Measurements from ENCODE around the gene AMMECR1.

The AMMECR1 gene

GRCh38 chrX:110268886-110269285 lies 49.0 kb downstream of the AMMECR1 start:
- peak; percentile 2 for DNase-seq (ENCODE audit: low read depth)
- H3K4me3 ChIP-seq (ENCODE audit: low read depth, low read length) = no peak overlapping the region
- TF ChIP-seq MYC (IDR thresholded peaks at IDR 0.05; ENCODE audit: low read depth, low read length) (no peak), POLR2A (IDR thresholded peaks at IDR 0.05; ENCODE audit: extremely low read depth, insufficient read length) (no peak), CTCF (IDR thresholded peaks at IDR 0.05; ENCODE audit: low read depth, low read length) (no peak), MAX (IDR thresholded peaks at IDR 0.05; ENCODE audit: low read depth, low read length) (no peak)

GRCh38 chrX:110268395-110268794 lies 49.5 kb downstream of the AMMECR1 start:
- DNase-seq (ENCODE audit: low read depth) = no peak
- H3K4me3 ChIP-seq (ENCODE audit: low read depth, low read length) = no peak overlapping the region
- TF ChIP-seq CTCF (IDR thresholded peaks at IDR 0.05; ENCODE audit: low read depth, low read length) (no peak), MYC (IDR thresholded peaks at IDR 0.05; ENCODE audit: low read depth, low read length) (no peak), POLR2A (IDR thresholded peaks at IDR 0.05; ENCODE audit: extremely low read depth, insufficient read length) (no peak), MAX (IDR thresholded peaks at IDR 0.05; ENCODE audit: low read depth, low read length) (no peak)

GRCh38 chrX:110267874-110268273 lies 50.0 kb downstream of the AMMECR1 start:
- H3K4me3 ChIP-seq (ENCODE audit: low read depth, low read length) = no peak overlapping the region
- no peak for DNase-seq (ENCODE audit: low read depth)
- no peak for TF ChIP-seq MAX (IDR thresholded peaks at IDR 0.05; ENCODE audit: low read depth, low read length)
- TF ChIP-seq CTCF (IDR thresholded peaks at IDR 0.05; ENCODE audit: low read depth, low read length) = no peak
- no peak for TF ChIP-seq MYC (IDR thresholded peaks at IDR 0.05; ENCODE audit: low read depth, low read length)
- TF ChIP-seq POLR2A (IDR thresholded peaks at IDR 0.05; ENCODE audit: extremely low read depth, insufficient read length) = no peak

- DNase-seq (ENCODE audit: low read depth) = no peak
- H3K4me3 ChIP-seq (ENCODE audit: low read depth, low read length) = no peak overlapping the region
- TF ChIP-seq MAX (IDR thresholded peaks at IDR 0.05; ENCODE audit: low read depth, low read length) (no peak), MYC (IDR thresholded peaks at IDR 0.05; ENCODE audit: low read depth, low read length) (no peak), POLR2A (IDR thresholded peaks at IDR 0.05; ENCODE audit: extremely low read depth, insufficient read length) (no peak)
These were observed 52.2 kb downstream of the AMMECR1 start for GRCh38 chrX:110265661-110266060.

GRCh38 chrX:110259117-110259516 lies 58.8 kb downstream of the AMMECR1 start:
- no peak overlapping the region for H3K4me3 ChIP-seq (ENCODE audit: low read depth, low read length)
- no peak for DNase-seq (ENCODE audit: low read depth)
- TF ChIP-seq MYC (IDR thresholded peaks at IDR 0.05; ENCODE audit: low read depth, low read length) (no peak), POLR2A (IDR thresholded peaks at IDR 0.05; ENCODE audit: extremely low read depth, insufficient read length) (no peak), CTCF (IDR thresholded peaks at IDR 0.05; ENCODE audit: low read depth, low read length) (no peak), MAX (IDR thresholded peaks at IDR 0.05; ENCODE audit: low read depth, low read length) (no peak)

GRCh38 chrX:110258552-110258951 lies 59.3 kb downstream of the AMMECR1 start:
- DNase-seq (ENCODE audit: low read depth) = no peak
- no peak for TF ChIP-seq MYC (IDR thresholded peaks at IDR 0.05; ENCODE audit: low read depth, low read length)
- TF ChIP-seq MAX (IDR thresholded peaks at IDR 0.05; ENCODE audit: low read depth, low read length) = no peak
- no peak for TF ChIP-seq CTCF (IDR thresholded peaks at IDR 0.05; ENCODE audit: low read depth, low read length)
- TF ChIP-seq POLR2A (IDR thresholded peaks at IDR 0.05; ENCODE audit: extremely low read depth, insufficient read length) = no peak

More at GRCh38 chrX:110258552-110258951, 59.3 kb downstream of the AMMECR1 start:
- no peak overlapping the region for H3K4me3 ChIP-seq (ENCODE audit: low read depth, low read length)

Data from NB4 (cell line).